Heart left ventricle (tissue), 13 donors: ENCODE data around the gene PPP1R8.

Source experiments
- POLR2A ChIP-seq, 2 donors: fragments of 450-650 bp; IDR thresholded peaks; one replicate each; pipeline ENCODE4 v1.6.1; 2017; ENCODE audit warnings: antibody characterized with exemption in 2 of 2, mild to moderate bottlenecking in 2 of 2, moderate library complexity in 2 of 2
- TF ChIP-seq, protein P1 (sequence below), 12 donors: fragments of 200-600 bp; sonication (generic) in 4 of 12; IDR thresholded peaks; one replicate each; pipeline versions ENCODE4 v1.5.0 to v1.8.0; 2018 to 2022; ENCODE audit warnings: antibody characterized with exemption in 12 of 12, mild to moderate bottlenecking in 5 of 12
- donor health status: ischemic (EF 13 %, LVEDD 7.1; RV severe dilation, severe dysfunction).
- donor health status: DM: no; HTN: yes; CAD: no.
- donor health status: DM: no; HTN: no; CAD: no.
- donor health status: ischemic (EF 25% LVEDD 6.9; RV normal size, moderate dysfunction).
- donor health status: ischemic (EF 25% LVEDD 5.7; RV mildly dilated, moderate dysfunction).
- donor health status: ischemic (EF 35%, LVEDD 5.7; RV mildly dilated, moderate dysfunction).
- donor health status: nonischemic (EF 11% LVEDD 7.7; RV severe dilation, severe dysfunction).
- donor health status: DM: yes; HTN: yes; CAD: no.
- donor health status: PGD.
- donor health status: ischemic (EF 29% LVEDD 5.4; RV normal size, mild dysfunction).
- donor health status: nonischemic (EF 23%, LVEDD 6.1; RV moderate dilation, normal function).

DNA sequence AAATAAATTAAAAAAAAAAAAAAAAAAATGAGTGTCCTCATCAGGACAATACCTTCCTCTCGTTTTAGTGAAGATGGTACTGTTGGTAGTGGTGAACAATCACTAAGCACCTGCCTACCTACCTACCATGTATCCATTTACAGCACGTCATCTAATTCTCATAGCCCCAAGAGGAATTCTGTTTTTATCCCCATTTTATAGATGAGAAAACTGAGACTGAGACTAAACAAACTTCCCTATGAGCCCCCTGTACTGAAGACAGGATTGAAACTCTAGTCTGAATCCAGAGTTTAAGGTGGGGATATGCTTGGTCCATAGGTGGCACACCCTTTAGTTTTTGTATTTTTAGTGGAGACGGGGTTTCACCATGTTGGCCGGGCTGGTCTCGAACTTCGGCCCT, 24.5 kb downstream of the PPP1R8 start:
- no peak for TF ChIP-seq POLR2A (IDR thresholded peaks at IDR 0.05)
- TF ChIP-seq, protein P1, sequence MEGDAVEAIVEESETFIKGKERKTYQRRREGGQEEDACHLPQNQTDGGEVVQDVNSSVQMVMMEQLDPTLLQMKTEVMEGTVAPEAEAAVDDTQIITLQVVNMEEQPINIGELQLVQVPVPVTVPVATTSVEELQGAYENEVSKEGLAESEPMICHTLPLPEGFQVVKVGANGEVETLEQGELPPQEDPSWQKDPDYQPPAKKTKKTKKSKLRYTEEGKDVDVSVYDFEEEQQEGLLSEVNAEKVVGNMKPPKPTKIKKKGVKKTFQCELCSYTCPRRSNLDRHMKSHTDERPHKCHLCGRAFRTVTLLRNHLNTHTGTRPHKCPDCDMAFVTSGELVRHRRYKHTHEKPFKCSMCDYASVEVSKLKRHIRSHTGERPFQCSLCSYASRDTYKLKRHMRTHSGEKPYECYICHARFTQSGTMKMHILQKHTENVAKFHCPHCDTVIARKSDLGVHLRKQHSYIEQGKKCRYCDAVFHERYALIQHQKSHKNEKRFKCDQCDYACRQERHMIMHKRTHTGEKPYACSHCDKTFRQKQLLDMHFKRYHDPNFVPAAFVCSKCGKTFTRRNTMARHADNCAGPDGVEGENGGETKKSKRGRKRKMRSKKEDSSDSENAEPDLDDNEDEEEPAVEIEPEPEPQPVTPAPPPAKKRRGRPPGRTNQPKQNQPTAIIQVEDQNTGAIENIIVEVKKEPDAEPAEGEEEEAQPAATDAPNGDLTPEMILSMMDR (IDR thresholded peaks at IDR 0.05): no peak
